ENCODE measurements around the gene USP24.

DNA sequence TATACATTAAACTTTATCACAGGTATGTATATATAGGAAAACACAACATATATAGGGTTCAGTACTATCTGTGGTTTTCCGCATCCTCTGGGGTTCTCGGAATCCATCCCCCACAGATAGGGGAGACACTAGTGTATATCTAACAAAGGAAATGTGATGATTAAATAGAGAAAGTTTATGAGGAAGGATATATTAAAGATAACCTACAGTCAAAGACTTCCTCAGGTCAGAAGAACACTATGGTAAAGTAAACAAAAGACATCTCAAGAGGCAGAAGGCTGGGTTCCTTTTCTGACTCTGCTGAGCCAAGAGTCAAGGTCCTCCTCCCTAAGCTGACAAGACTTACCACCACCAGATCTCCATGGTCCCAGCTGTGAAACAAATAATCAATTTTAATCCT, 12.1 kb downstream of the USP24 start:
- no peak for TF ChIP-seq ATF3 (CRISPR knock-in tag; conservative IDR thresholded peaks at IDR 0.05)
- TF ChIP-seq CTCF (IDR thresholded peaks at IDR 0.05): no peak
- TF ChIP-seq, protein P1, sequence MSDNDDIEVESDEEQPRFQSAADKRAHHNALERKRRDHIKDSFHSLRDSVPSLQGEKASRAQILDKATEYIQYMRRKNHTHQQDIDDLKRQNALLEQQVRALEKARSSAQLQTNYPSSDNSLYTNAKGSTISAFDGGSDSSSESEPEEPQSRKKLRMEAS (CRISPR knock-in tag; IDR thresholded peaks at IDR 0.05): no peak
- TF ChIP-seq HMGXB4 (CRISPR knock-in tag; IDR thresholded peaks at IDR 0.05): no peak
- TF ChIP-seq TCF7 (CRISPR knock-in tag; IDR thresholded peaks at IDR 0.05; ENCODE audit: low read depth): no peak
- TF ChIP-seq CREB1 (CRISPR knock-in tag; IDR thresholded peaks at IDR 0.05): no peak
- TF ChIP-seq ESRRA (CRISPR knock-in tag; IDR thresholded peaks at IDR 0.05; ENCODE audit: borderline replicate concordance): no peak
- TF ChIP-seq ATF2 (CRISPR knock-in tag; IDR thresholded peaks at IDR 0.05; ENCODE audit: borderline replicate concordance, low read depth): no peak
- TF ChIP-seq, protein P2, sequence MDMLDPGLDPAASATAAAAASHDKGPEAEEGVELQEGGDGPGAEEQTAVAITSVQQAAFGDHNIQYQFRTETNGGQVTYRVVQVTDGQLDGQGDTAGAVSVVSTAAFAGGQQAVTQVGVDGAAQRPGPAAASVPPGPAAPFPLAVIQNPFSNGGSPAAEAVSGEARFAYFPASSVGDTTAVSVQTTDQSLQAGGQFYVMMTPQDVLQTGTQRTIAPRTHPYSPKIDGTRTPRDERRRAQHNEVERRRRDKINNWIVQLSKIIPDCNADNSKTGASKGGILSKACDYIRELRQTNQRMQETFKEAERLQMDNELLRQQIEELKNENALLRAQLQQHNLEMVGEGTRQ (CRISPR knock-in tag; IDR thresholded peaks at IDR 0.05): no peak
- no peak for TF ChIP-seq NR2C2 (CRISPR knock-in tag; IDR thresholded peaks at IDR 0.05)
- TF ChIP-seq, protein P3, sequence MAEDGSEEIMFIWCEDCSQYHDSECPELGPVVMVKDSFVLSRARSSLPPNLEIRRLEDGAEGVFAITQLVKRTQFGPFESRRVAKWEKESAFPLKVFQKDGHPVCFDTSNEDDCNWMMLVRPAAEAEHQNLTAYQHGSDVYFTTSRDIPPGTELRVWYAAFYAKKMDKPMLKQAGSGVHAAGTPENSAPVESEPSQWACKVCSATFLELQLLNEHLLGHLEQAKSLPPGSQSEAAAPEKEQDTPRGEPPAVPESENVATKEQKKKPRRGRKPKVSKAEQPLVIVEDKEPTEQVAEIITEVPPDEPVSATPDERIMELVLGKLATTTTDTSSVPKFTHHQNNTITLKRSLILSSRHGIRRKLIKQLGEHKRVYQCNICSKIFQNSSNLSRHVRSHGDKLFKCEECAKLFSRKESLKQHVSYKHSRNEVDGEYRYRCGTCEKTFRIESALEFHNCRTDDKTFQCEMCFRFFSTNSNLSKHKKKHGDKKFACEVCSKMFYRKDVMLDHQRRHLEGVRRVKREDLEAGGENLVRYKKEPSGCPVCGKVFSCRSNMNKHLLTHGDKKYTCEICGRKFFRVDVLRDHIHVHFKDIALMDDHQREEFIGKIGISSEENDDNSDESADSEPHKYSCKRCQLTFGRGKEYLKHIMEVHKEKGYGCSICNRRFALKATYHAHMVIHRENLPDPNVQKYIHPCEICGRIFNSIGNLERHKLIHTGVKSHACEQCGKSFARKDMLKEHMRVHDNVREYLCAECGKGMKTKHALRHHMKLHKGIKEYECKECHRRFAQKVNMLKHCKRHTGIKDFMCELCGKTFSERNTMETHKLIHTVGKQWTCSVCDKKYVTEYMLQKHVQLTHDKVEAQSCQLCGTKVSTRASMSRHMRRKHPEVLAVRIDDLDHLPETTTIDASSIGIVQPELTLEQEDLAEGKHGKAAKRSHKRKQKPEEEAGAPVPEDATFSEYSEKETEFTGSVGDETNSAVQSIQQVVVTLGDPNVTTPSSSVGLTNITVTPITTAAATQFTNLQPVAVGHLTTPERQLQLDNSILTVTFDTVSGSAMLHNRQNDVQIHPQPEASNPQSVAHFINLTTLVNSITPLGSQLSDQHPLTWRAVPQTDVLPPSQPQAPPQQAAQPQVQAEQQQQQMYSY (CRISPR knock-in tag; IDR thresholded peaks at IDR 0.05): no peak
- TF ChIP-seq NFE2L1 (CRISPR knock-in tag; IDR thresholded peaks at IDR 0.05): no peak
- no peak for TF ChIP-seq JUN (CRISPR knock-in tag; IDR thresholded peaks at IDR 0.05)
- TF ChIP-seq, protein P4, sequence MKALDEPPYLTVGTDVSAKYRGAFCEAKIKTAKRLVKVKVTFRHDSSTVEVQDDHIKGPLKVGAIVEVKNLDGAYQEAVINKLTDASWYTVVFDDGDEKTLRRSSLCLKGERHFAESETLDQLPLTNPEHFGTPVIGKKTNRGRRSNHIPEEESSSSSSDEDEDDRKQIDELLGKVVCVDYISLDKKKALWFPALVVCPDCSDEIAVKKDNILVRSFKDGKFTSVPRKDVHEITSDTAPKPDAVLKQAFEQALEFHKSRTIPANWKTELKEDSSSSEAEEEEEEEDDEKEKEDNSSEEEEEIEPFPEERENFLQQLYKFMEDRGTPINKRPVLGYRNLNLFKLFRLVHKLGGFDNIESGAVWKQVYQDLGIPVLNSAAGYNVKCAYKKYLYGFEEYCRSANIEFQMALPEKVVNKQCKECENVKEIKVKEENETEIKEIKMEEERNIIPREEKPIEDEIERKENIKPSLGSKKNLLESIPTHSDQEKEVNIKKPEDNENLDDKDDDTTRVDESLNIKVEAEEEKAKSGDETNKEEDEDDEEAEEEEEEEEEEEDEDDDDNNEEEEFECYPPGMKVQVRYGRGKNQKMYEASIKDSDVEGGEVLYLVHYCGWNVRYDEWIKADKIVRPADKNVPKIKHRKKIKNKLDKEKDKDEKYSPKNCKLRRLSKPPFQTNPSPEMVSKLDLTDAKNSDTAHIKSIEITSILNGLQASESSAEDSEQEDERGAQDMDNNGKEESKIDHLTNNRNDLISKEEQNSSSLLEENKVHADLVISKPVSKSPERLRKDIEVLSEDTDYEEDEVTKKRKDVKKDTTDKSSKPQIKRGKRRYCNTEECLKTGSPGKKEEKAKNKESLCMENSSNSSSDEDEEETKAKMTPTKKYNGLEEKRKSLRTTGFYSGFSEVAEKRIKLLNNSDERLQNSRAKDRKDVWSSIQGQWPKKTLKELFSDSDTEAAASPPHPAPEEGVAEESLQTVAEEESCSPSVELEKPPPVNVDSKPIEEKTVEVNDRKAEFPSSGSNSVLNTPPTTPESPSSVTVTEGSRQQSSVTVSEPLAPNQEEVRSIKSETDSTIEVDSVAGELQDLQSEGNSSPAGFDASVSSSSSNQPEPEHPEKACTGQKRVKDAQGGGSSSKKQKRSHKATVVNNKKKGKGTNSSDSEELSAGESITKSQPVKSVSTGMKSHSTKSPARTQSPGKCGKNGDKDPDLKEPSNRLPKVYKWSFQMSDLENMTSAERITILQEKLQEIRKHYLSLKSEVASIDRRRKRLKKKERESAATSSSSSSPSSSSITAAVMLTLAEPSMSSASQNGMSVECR (CRISPR knock-in tag; IDR thresholded peaks at IDR 0.05; ENCODE audit: borderline replicate concordance): no peak
